Measurements from ENCODE around the gene DSG3.

DSG3 gene

GRCh38 chr18:31407649-31408048 is 39.9 kb upstream of the DSG3 start:
- no peak overlapping the region for H3K27ac ChIP-seq
- TF ChIP-seq ZFX (IDR thresholded peaks at IDR 0.05; ENCODE audit: borderline replicate concordance) (no peak), CTCF (IDR thresholded peaks at IDR 0.05) (no peak)

GRCh38 chr18:31409276-31409675 is 38.3 kb upstream of the DSG3 start:
- TF ChIP-seq CTCF (IDR thresholded peaks at IDR 0.05): no peak
- no peak for TF ChIP-seq ZFX (IDR thresholded peaks at IDR 0.05; ENCODE audit: borderline replicate concordance)
- H3K27ac ChIP-seq: no peak overlapping the region

- no peak overlapping the region for H3K27ac ChIP-seq
- TF ChIP-seq CTCF (IDR thresholded peaks at IDR 0.05): no peak
- TF ChIP-seq ZFX (IDR thresholded peaks at IDR 0.05; ENCODE audit: borderline replicate concordance): no peak
Measured at GRCh38 chr18:31410716-31411483, 36.6 kb upstream of the DSG3 start.

- TF ChIP-seq ZFX (IDR thresholded peaks at IDR 0.05; ENCODE audit: borderline replicate concordance): no peak
- TF ChIP-seq CTCF (IDR thresholded peaks at IDR 0.05): no peak
- H3K27ac ChIP-seq: no peak overlapping the region
Measured at GRCh38 chr18:31413137-31413536, 34.4 kb upstream of the DSG3 start.

- no peak overlapping the region for H3K27ac ChIP-seq
- TF ChIP-seq ZFX (IDR thresholded peaks at IDR 0.05; ENCODE audit: borderline replicate concordance) (no peak), CTCF (IDR thresholded peaks at IDR 0.05) (no peak)
Measured at GRCh38 chr18:31417850-31418249, 29.7 kb upstream of the DSG3 start.

- no peak overlapping the region for H3K27ac ChIP-seq
- TF ChIP-seq CTCF (IDR thresholded peaks at IDR 0.05) (no peak), ZFX (IDR thresholded peaks at IDR 0.05; ENCODE audit: borderline replicate concordance) (no peak)
Measured at GRCh38 chr18:31419457-31419932, 28.0 kb upstream of the DSG3 start.

GRCh38 chr18:31420032-31420431 is 27.5 kb upstream of the DSG3 start:
- TF ChIP-seq ZFX (IDR thresholded peaks at IDR 0.05; ENCODE audit: borderline replicate concordance) (no peak), CTCF (IDR thresholded peaks at IDR 0.05) (no peak)

More at GRCh38 chr18:31420032-31420431, 27.5 kb upstream of the DSG3 start:
- no peak overlapping the region for H3K27ac ChIP-seq

Data from 22Rv1 (cell line).